Erythroblast (primary cell): Measurements from ENCODE around the gene PPP1R12B.
"Not testable (repeated sequence)": the region's sequence is repeated elsewhere in the genome, so short reads cannot be mapped to it uniquely, and the experiment has no call there.

Experiments
- GATA1 ChIP-seq: IDR thresholded peaks from 2 replicates; pipeline ENCODE4 v1.6.1; 2011; ENCODE audit warnings: low read depth, mild to moderate bottlenecking, control low read depth, low read length, moderate library complexity
- POLR2A ChIP-seq: IDR thresholded peaks from 2 replicates; pipeline ENCODE4 v1.6.1; 2011; ENCODE audit warnings: mild to moderate bottlenecking, low read length

- TF ChIP-seq POLR2A, GATA1: not testable (repeated sequence)
Observed at GRCh38 chr1:202544766-202545449, 196.4 kb downstream of the PPP1R12B start.
